NCI-H1105 (cell line): ENCODE measurements around the gene GRAMD1A.
"Not testable (repeated sequence)": the region's sequence is repeated elsewhere in the genome, so short reads cannot be mapped to it uniquely, and the experiment has no call there.

ENCODE experiments used
- DNase-seq: peaks from one replicate; lab custom pipeline; 2025; lab: John Stamatoyannopoulos, UW

The GRAMD1A gene

DNA sequence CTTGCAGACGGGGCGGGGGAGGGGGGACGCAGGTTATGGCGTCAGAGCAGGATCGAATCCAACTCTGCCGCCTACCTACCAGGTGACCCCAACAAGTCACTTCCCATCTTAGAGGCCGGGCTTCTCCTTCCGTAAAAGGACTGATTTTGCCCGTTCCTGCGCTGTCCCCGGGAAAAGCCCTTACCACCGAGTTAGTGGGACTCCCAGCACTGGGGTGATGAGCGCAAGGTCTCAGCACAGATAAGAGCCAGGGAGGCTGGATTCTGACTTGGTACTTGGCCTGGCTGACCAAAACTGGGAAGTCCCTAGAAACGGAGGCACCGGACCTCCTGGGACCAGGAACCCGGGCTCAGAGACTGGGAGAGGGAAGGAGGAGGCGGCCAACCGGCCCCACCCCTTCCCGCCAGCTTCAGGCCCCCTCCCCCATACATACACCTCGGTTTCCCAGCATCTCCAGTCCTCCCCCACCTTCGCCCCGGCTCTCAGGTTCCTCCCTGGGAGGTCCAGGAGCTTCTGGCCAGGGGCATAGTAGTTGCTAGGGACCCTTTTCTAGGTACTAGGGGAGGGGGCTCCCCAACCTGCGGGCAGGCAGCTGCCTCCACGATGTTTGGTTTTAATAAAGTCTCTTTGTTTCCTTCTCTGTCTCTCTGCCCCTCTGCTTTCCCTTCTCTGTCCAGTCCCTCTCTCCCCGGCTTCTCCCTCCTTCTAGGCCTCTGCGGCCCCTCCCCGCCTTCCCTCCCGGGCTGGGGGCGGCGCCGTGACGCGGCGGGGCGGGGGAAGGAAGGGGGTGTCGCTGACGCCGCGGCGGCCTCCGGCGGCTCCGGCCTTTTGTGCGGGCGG lies at the start of gene GRAMD1A:
TSS of gene GRAMD1A (plus strand) at position 826 of the 840 bp plus-strand sequence. CDS start 156 bp downstream, outside the sequence.
- DNase-seq, result peak; percentile 79

- DNase-seq, result no peak
These were observed 47.0 kb upstream of the GRAMD1A start for GRCh38 chr19:34953092-34953491.

GRCh38 chr19:34957830-34958751 lies 42.0 kb upstream of the GRAMD1A start:
- no peak for DNase-seq

DNA sequence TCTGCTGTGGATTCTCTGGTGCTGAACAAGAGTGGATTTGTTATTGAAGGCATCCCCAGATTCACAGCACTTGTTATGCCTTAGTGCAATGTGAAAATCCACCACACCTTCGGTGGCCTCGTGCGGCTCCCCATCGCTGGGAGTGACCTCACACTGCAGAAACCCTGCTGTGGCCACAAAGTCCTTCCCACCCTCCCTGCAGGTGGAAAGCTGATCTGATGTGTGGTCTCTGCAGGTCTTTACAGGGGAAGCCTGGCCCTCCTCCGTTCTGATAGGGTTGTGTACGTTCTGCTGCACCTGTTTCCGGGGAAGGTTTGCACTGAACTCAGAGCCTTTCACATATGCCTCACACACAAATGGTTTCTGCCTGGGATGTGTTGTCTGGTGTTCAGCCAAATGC lies 41.1 kb upstream of the GRAMD1A start:
- DNase-seq, result no peak

- no peak for DNase-seq
These were observed 39.9 kb upstream of the GRAMD1A start for GRCh38 chr19:34960103-34960805.

DNA sequence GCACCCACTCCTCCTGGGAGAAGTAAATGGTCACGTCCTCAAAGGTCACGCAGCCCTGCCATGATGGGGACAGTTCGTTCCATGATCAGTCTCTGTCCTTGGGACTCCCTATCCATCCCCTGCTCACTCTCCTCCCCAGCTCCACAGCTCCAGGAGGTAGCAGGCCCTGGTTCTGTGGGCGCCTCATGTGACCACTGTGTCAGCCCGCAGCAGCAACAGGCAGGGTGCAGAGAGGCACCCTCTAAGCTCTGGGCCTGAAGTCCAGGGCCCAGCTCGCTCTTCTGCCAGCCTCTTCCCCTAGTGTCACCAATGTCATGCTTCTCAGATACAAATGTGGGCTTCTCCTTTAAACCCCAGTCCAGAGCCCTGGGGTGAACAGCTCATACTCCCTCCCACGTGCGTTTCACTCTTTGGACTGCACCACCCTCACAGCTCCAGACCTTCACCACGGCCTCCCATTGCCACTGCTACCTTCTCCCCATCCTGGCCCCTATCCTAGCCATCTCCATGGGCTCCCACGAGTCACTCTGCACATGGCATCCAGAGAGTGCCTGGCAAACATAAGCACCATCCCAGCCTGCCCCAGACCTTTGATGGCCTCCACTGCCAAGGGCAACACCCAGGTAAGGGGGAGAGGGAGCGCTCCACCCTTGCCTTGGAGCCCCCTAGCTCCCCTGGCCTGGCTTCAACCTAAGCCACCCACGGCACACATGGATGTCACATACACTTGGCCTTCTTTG lies 39.0 kb upstream of the GRAMD1A start:
- DNase-seq, result no peak

GRCh38 chr19:34961775-34962686 lies 38.1 kb upstream of the GRAMD1A start:
- no peak for DNase-seq

DNA sequence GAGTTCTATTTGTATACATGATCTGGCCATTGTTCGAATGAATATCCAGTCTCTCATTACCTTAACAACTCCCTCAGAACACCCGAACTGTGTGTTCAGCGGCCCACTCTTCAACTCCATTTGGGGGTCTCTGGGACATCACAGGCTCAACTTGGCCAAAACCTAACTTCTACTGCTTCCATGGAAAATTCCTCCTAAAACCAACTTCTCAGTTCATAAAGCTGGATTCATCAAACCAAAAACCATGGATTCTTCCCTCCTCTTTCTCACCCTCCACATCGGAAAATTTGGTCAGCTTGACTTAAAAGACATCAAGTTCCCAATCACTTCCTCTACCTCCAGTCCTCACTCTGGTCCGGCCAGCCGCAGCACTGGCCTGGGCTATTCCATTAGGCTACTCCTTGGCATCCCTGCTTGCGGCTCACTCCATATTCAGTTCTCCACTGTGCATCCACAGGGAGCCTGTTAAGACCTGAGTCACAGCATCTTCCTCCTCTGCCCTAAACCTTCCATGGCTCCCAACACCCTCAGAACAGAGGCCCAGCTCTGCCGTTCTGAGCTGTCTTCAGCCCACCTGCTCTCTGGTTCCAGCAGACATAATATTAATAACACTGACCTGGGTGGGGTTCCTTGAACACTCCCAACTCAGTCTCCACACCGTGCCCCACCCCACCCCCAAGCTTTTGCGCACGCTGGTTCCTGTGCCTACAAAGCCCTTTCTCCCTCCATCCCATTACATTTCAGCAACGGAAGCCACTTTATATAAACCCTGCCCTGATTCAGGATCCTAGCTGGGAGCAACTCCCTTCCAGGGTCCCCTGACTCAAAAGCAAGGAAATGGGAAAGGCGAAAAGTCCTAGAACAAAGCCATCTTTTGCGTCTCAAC lies 37.2 kb upstream of the GRAMD1A start:
- DNase-seq, result no peak

DNA sequence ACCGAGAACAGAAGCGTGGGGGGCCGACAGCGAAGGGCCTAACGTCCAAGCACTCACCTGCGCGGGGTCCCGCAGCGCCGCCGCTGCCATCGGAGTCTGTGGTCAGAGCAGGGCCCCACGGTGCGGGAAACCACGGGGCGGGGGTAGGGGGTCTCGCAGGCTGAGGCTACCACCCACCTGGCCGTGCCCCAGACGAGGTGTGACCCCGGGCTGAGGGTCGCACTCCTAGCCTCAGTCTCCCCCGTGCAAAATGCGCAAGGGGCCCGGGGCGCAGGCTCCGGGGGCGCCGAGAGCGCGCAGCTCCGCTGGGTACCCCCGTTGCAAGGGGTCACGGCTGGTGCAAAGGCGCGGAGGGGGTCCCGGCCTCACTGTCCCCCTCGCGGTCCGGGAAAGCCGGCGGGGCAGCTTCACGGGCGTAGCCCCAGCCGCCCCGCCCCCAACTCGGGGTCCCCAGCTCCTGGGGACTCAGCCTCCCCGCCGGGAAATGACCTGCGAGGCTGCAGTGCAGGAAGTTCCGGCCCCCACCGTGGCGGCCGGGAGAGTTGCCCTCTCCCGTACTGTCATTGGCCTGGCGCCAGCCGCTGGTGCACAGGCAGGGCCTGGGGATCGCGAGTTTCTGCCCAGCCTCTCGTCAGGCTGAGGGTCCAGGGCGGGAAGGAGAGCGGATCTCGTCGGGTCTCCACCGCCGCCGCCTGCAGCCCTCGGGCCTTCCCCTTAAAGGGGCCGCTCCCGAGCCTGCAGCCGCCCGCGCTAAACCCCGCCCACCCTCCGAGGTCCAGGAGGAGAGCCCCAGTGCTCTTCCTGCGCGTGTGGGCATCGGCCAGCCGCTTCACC lies 36.3 kb upstream of the GRAMD1A start, which contains the start of gene ZNF792:
TSS of gene ZNF792 (minus strand) at position 657 of the 834 bp plus-strand sequence. CDS start at position 90, 567 bp downstream.
- DNase-seq, result peak; percentile 66

DNA sequence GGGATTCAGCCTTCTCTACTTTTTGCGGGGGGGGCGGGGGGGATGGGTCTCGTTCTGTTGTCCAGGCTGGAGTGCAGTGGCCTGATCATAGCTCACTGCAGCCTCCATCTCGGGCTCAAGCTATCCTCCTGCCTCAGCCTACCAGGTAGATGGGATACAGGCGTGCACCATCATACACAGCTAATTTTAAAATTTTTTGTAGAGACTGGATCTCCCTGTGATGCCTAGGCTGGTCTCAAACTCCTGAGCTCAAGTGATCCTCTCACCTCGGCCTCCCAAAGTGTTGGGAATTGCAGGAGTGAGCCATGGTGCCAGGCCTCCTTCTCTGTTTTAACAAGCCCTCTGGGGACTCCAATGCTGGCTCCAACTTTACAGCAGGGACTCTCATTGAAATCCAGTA lies 35.5 kb upstream of the GRAMD1A start:
- DNase-seq, result no peak

GRCh38 chr19:34965505-34965904 lies 34.6 kb upstream of the GRAMD1A start:
- not testable (repeated sequence) for DNase-seq

DNA sequence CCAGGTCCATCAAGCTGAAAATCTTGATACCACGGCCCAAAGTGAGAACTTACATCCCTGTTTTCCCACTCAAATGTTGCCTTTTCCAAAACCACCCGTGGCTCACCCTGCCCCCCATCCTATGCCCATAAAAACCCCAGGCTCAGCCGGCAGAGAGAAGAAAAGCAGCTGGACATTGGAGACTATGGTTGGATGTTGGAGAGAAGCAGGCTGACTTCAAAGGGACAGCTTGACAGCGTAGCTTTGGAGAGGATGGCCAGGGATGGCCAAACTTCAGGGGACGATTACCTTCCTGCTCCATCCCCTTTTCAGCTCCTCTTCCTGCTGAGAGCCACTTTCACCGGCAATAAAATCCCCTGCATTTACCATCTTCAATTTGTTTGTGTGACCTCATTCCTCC lies 32.6 kb upstream of the GRAMD1A start:
- no peak for DNase-seq

- no peak for DNase-seq
These were observed 30.4 kb upstream of the GRAMD1A start for GRCh38 chr19:34969721-34970120.

DNA sequence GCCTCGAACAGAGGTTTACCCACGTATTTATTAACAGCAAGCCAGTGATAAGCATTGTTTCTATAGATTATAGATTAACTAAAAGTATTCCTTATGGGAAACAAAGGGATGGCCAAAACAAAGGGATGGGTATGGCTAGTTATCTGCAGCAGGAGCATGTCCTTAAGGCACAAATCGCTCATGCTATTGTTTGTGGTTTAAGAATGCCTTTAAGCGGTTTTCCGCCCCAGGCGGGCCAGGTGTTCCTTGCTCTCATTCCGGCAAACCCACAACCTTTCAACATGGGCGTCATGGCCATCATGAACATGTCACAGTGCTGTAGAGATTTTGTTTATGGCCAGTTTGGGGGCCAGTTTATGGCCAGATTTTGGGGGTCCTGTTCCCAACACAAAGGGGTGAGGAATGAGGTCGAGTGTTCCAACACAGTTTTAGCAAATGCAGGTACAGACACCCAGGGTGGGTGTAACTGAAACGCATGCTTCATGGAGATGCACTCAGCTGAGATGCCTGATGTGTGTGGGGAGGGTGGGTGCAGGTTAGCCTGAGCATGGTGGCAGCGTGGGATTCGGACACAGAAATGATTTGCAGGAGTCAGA lies 29.8 kb upstream of the GRAMD1A start:
- not testable (repeated sequence) for DNase-seq

DNA sequence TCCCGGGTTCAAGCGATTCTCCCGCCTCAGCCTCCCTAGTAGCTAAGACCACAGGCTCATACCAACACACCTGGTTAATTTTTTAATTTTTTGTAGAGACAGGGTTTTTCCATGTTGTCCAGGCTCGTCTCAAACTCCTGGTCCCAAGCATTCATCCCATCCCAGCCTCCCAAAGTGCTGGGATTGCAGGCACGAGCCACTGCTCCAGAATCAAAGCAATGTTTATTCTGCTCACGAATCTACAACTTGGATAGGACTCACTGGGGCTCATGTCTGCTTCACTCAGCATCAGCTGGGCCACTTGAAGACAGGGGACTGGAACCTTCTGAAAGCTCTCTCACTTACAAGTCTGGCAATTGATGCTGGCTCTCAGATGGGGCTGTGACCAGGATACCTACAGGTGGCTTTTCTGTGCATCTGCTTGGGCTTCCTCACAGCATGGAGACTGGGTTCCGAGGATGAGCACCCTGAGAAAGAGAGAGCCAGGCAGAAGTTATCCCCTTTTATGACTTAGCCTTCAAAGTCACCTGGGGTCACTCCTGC lies 27.9 kb upstream of the GRAMD1A start:
- no peak for DNase-seq

GRCh38 chr19:34974646-34975045 lies 25.5 kb upstream of the GRAMD1A start:
- no peak for DNase-seq

GRCh38 chr19:34975056-34975455 lies 25.1 kb upstream of the GRAMD1A start:
- DNase-seq, result no peak

GRCh38 chr19:34976611-34977010 lies 23.5 kb upstream of the GRAMD1A start:
- no peak for DNase-seq
